Measurements from ENCODE around the gene PLCH2.

Gene PLCH2

DNA sequence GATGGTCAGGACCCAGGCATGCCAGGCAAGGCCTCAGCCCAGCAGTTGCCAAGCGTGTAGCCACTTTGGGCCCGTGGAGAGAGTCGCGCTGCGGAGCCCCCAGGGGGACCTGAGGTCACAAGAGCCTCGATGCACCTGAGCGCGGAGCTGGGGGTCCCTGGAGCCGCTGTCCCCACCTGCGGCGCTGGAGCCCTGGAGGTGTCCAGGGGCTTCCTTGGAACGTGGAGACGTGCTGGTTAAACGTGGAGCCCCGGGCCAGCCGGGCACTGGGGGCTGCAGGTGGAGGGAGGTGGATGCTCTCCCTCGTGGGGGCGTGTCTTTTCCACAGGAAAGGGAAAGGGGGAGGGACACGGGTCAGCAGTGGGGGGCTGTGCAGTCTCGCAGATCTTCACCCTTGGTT is 3.1 kb downstream of the PLCH2 start:
- DNase-seq (ENCODE audit: extremely low read depth, low read depth), result no peak
- H3K4me3 ChIP-seq (replicated peaks; ENCODE audit: low read depth, low read length), result no peak overlapping the region
- TF ChIP-seq, protein P1, sequence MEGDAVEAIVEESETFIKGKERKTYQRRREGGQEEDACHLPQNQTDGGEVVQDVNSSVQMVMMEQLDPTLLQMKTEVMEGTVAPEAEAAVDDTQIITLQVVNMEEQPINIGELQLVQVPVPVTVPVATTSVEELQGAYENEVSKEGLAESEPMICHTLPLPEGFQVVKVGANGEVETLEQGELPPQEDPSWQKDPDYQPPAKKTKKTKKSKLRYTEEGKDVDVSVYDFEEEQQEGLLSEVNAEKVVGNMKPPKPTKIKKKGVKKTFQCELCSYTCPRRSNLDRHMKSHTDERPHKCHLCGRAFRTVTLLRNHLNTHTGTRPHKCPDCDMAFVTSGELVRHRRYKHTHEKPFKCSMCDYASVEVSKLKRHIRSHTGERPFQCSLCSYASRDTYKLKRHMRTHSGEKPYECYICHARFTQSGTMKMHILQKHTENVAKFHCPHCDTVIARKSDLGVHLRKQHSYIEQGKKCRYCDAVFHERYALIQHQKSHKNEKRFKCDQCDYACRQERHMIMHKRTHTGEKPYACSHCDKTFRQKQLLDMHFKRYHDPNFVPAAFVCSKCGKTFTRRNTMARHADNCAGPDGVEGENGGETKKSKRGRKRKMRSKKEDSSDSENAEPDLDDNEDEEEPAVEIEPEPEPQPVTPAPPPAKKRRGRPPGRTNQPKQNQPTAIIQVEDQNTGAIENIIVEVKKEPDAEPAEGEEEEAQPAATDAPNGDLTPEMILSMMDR (IDR thresholded peaks at IDR 0.05; ENCODE audit: low read depth, low read length, missing control alignments), result no peak

DNA sequence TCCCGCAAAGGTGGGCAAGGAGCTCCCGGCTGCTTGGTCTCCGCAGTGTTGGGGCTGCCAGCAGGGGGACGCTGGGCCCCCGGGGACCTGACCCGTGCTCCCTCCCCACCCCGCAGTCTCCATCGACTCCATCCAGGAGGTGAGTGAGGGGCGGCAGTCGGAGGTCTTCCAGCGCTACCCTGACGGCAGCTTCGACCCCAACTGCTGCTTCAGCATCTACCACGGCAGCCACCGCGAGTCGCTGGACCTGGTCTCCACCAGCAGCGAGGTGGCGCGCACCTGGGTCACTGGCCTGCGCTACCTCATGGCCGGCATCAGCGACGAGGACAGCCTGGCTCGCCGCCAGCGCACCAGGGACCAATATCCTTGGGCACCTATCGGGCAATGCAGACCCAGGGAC is 3.5 kb downstream of the PLCH2 start:
- no peak overlapping the region for H3K4me3 ChIP-seq (replicated peaks; ENCODE audit: low read depth, low read length)

DNA sequence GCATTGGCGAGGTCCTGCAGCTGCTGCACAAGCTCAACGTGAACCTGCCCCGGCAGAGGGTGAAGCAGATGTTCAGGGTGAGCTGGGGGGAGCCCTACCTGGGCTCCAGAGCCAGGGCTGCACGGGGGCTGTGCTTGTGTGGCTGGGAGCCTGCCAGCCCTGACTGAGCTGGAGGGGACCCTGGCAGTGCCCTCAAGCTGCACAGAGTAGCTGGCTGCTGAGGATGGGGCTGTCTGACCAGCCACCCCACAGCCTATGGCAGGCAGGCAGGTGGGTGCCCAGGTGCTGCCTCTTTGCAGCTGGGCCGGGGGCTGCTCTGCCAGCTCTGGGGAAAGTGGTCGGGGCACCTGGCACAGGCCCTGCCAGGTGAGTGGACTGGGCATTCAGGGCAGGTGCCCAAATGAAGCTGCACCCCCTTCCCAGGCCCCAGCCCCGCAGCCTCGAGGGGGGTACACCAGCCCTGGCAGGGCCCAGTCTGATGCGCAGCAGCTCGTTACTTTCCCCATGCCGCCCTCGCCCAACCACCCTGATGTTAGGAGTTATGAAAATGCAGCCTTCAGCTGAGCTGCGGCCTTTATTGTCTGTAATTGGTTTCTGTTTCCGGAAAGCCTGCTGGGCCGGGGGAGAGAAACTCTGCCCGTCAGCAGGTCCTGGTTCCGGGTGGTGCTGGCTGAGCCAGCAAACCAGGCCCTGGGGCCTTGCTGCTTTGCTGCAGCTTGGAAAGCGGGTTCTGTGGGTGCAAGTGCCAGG is 4.3 kb downstream of the PLCH2 start:
- no peak overlapping the region for H3K4me3 ChIP-seq (replicated peaks; ENCODE audit: low read depth, low read length)
- no peak for DNase-seq (ENCODE audit: extremely low read depth, low read depth)
- TF ChIP-seq, protein P1 (IDR thresholded peaks at IDR 0.05; ENCODE audit: low read depth, low read length, missing control alignments), result no peak

More for the DNA sequence above, 3.5 kb downstream of the PLCH2 start:
- no peak for DNase-seq (ENCODE audit: extremely low read depth, low read depth)
- TF ChIP-seq, protein P1 (IDR thresholded peaks at IDR 0.05; ENCODE audit: low read depth, low read length, missing control alignments), result no peak

DNA sequence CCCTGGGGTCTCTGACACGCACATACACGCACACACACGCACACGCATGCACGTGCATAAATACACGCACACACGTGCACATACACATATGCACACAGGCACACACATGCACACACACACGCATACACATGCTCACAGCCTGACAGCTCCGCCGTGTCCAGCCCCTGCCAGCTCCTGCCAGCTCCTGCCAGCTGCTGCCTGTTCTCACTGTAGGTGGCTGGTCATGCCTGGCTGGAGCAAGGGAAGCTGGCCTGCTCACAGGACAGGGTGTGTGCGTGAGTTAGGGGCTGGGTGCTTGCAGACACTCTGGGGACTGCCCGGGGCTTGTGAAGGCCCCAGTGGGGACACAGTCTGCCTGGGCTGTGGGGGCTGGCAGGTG is 4.9 kb downstream of the PLCH2 start:
- TF ChIP-seq, protein P1 (IDR thresholded peaks at IDR 0.05; ENCODE audit: low read depth, low read length, missing control alignments), result no peak
- no peak for DNase-seq (ENCODE audit: extremely low read depth, low read depth)

DNA sequence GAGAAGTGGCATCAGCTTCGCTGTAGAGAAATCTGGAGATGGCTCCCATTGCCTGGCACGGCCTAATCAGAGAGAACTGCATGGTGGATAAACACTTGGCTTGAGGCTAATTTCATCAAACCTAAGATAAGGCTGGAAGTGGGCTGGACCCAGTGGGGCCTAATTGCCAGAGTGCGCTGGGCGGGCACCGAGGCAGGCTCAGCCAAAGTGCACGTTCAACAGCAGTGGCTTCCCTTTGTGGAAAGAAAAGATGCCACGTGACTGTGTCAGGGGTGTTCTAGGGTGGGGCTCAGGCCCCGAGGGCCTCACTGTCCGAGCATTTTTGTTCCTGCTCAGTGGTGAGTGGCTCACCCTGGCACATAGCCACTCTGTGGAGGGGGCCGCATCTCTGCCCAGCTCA is 5.8 kb downstream of the PLCH2 start:
- no peak overlapping the region for H3K4me3 ChIP-seq (replicated peaks; ENCODE audit: low read depth, low read length)
- TF ChIP-seq, protein P1 (IDR thresholded peaks at IDR 0.05; ENCODE audit: low read depth, low read length, missing control alignments), result no peak
- no peak for DNase-seq (ENCODE audit: extremely low read depth, low read depth)

More for the DNA sequence above, 4.9 kb downstream of the PLCH2 start:
- no peak overlapping the region for H3K4me3 ChIP-seq (replicated peaks; ENCODE audit: low read depth, low read length)

DNA sequence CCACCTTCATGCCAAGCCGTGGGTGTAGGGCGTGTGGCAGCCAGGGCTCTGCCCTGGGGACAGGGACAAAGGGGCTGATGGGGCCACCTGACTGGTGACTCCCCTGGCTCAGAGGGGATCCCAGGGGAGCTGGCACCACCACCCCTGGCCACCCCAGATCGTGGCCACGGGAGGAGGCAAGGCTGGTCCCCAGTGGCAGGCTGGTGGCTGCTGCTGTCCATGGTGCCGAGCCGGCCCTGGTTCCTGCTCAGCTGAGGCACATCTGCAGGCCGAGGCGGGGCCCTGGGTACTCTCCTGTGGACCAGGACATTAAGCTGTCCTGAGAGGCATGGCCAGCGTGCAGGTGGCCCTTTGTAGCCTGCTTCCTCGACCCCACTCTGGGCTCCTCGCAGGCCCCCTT is 6.5 kb downstream of the PLCH2 start:
- no peak for DNase-seq (ENCODE audit: extremely low read depth, low read depth)
- TF ChIP-seq, protein P1 (IDR thresholded peaks at IDR 0.05; ENCODE audit: low read depth, low read length, missing control alignments), result no peak
- H3K4me3 ChIP-seq (replicated peaks; ENCODE audit: low read depth, low read length), result no peak overlapping the region

DNA sequence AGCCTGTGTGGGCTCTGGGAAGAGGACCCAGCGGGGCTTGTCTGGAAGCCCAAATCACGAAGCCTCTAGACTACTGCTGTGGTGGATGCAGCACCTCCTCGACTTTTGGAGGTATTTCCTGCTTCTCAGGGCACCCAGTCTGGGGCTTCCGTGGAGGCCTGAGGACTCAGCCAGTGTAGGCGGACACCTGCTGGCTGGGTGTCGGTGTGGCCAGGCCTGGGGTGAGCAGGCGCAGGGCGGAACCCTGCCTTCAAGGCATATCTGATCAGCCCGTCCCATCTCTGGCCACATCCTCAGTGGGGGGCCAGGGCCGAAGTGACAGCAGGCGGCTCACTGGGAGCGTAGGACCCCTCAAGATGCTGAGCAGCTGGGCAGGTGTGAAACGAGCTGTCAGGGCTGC is 6.9 kb downstream of the PLCH2 start:
- H3K4me3 ChIP-seq (replicated peaks; ENCODE audit: low read depth, low read length), result no peak overlapping the region
- TF ChIP-seq, protein P1 (IDR thresholded peaks at IDR 0.05; ENCODE audit: low read depth, low read length, missing control alignments), result no peak
- no peak for DNase-seq (ENCODE audit: extremely low read depth, low read depth)
